Keratinocyte (primary cell): ENCODE data around the gene CDC20. TPM values are rescaled to one million over a fixed set of nuclear protein-coding genes. Genes with fewer than 3 reads are reported as not detected.

ENCODE experiments used
- DNase-seq: peaks from one replicate; pipeline ENCODE4 v3.0.0-alpha.2; 2011; ENCODE audit warnings: low read depth, missing footprints, low spot score
- FAIRE-seq: peaks from 2 replicates; lab custom pipeline; 2011; peaks lifted over from hg19 to GRCh38; lab: Jason Lieb, UNC
- H2AFZ ChIP-seq: 2 replicates; pipeline ENCODE4 v1.6.0; 2012; ENCODE audit warnings: low read length, control low read depth, inconsistent platforms; ENCODE audit not compliant: control insufficient read depth
- H3K27ac ChIP-seq: 2 replicates; pipeline ENCODE4 v1.5.1; 2011; ENCODE audit warnings: low read length; ENCODE audit not compliant: control insufficient read depth, insufficient read depth
- H3K27me3 ChIP-seq: 3 replicates; pipeline ENCODE4 v1.6.0; 2011; ENCODE audit warnings: low read length; ENCODE audit not compliant: control insufficient read depth, insufficient read depth; ENCODE audit errors: extremely low read depth
- H3K36me3 ChIP-seq, 2 experiments: 2 replicates in 1 of 2; 3 replicates in 1 of 2; pipeline ENCODE4 v1.5.1; 2011; ENCODE audit warnings: low read length in 2 of 2, mild to moderate bottlenecking in 1 of 2; ENCODE audit not compliant: control insufficient read depth in 2 of 2, insufficient read depth in 2 of 2; ENCODE audit errors: extremely low read depth in 1 of 2
- H3K4me1 ChIP-seq: 3 replicates; pipeline ENCODE4 v1.5.1; 2011; ENCODE audit warnings: low read length; ENCODE audit not compliant: control insufficient read depth, insufficient read depth; ENCODE audit errors: extremely low read depth
- H3K4me2 ChIP-seq: 3 replicates; pipeline ENCODE4 v1.6.0; 2011; ENCODE audit warnings: low read depth, low read length; ENCODE audit not compliant: control insufficient read depth, insufficient read depth; ENCODE audit errors: extremely low read depth
- H3K4me3 ChIP-seq, 3 experiments: fragments of 200-600 bp in 1 of 3; sonication (generic) in 1 of 3; 2 replicates in 2 of 3; 3 replicates in 1 of 3; pipeline ENCODE4 v1.5.1; 2011 to 2016; ENCODE audit warnings: low read length in 3 of 3, mild to moderate bottlenecking in 3 of 3, control low read depth in 2 of 3, inconsistent platforms in 1 of 3, low read depth in 1 of 3, mixed read lengths in 1 of 3, mixed run types in 1 of 3, moderate library complexity in 1 of 3; ENCODE audit not compliant: control insufficient read depth in 2 of 3, insufficient read depth in 2 of 3; ENCODE audit errors: extremely low read depth in 1 of 3
- H3K79me2 ChIP-seq: 2 replicates; pipeline ENCODE4 v1.6.0; 2012; ENCODE audit warnings: low read length; ENCODE audit not compliant: control insufficient read depth, insufficient read depth
- H3K9ac ChIP-seq: 3 replicates; pipeline ENCODE4 v1.6.0; 2011; ENCODE audit warnings: low read length; ENCODE audit not compliant: control insufficient read depth, insufficient read depth; ENCODE audit errors: extremely low read depth
- H3K9me1 ChIP-seq: 3 replicates; pipeline ENCODE4 v1.6.0; 2011; ENCODE audit warnings: low read length; ENCODE audit not compliant: control insufficient read depth, insufficient read depth; ENCODE audit errors: extremely low read depth
- H3K9me3 ChIP-seq: 2 replicates; pipeline ENCODE4 v1.5.1; 2012; ENCODE audit warnings: low read depth, low read length; ENCODE audit not compliant: control insufficient read depth
- H4K20me1 ChIP-seq: 3 replicates; pipeline ENCODE4 v1.6.0; 2011; ENCODE audit warnings: low read length; ENCODE audit not compliant: control insufficient read depth, insufficient read depth; ENCODE audit errors: extremely low read depth
- CTCF ChIP-seq, 3 experiments: IDR thresholded peaks in 1 of 3; conservative IDR thresholded peaks in 1 of 3; optimal IDR thresholded peaks in 1 of 3; 2 replicates in 2 of 3; 3 replicates in 1 of 3; pipeline versions ENCODE3 to v1.5.1; 2011; ENCODE audit warnings: low read length in 3 of 3, mild to moderate bottlenecking in 3 of 3, moderate library complexity in 2 of 3, control low read depth in 1 of 3, inconsistent platforms in 1 of 3; ENCODE audit not compliant: insufficient read depth in 2 of 3; ENCODE audit errors: extremely low read depth in 1 of 3
- EZH2 ChIP-seq: IDR thresholded peaks from one replicate; pipeline ENCODE4 v1.6.1; 2012; ENCODE audit warnings: inconsistent platforms, mild to moderate bottlenecking, low read length, moderate library complexity
- dilution Hi-C: fragments of 300-500 bp; cut with MboI; formaldehyde crosslinking; loops from one replicate; pipeline ENCODE4 v1.7.0; 2020; ENCODE audit warnings: low sequenced_read_pairs; ENCODE audit not compliant: extremely low pct_ligation_motif_present
- polyA plus RNA-seq, 5 experiments: library from polyadenylated mRNA; depleted of rRNA in 3 of 5; stranded (reverse) in 3 of 5; stranded (forward) in 1 of 5; unstranded in 1 of 5; fragments of >200 nt; gene quantifications; 1 replicate in 1 of 5; 2 replicates in 3 of 5; 3 replicates in 1 of 5; pipeline versions ENCODE4 v1.2.1 to v1.2.3, GENCODE V29; 2011 to 2012; ENCODE audit warnings: missing spikeins in 2 of 5, low read depth in 1 of 5, low replicate concordance in 1 of 5

CDC20 gene
- polyA plus RNA-seq, 1 donor (not counting 4 experiments of a cell fraction or from before 2014, with no cell fraction given), result 84.2 TPM

DNA sequence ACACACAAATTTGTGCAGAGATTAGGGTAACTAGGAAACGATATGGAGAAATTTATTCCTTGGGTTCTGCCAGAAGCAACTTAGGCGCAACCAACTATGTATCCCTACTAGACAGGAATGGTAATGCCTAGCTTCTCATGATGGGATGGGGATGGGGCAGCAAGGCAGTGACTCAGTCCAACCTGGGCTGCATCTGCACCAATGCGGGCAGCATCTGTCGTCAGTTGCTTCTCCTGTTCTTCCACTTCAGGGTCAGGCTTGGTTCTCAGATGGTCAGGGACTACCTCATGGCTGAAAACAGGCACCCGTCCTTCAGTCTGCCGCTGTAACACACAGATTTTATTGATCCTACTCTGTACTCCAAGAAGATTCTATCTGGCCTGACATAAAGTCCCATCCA lies 27.9 kb downstream of the CDC20 start:
- no peak overlapping the region for H2AFZ ChIP-seq
- no peaks in the 10 kb centered on the region for H3K9me1 ChIP-seq
- H3K4me3 ChIP-seq, result no peak overlapping the region
- TF ChIP-seq EZH2 (no peak), CTCF (optimal IDR thresholded peaks at IDR 0.05 in 1 of 3, IDR thresholded peaks at IDR 0.05 in 1 of 3, conservative IDR thresholded peaks at IDR 0.05 in 1 of 3; ENCODE audit: extremely low read depth in 1 of 3, insufficient read depth in 2 of 3, low read length in 3 of 3) (no peak)
- H3K36me3 ChIP-seq, result peaks cover 38 to 49% of the 10 kb centered on the region in 2 experiments
- no peaks in the 10 kb centered on the region for H3K9me3 ChIP-seq
- DNase-seq, result no peak
- H3K9ac ChIP-seq, result no peak overlapping the region
- dilution Hi-C loops, result no loop called here
- no peak for FAIRE-seq
- H3K27me3 ChIP-seq, result no peaks in the 10 kb centered on the region
- H3K4me1 ChIP-seq, result peaks cover 16% of the 10 kb centered on the region
- no peak overlapping the region for H3K27ac ChIP-seq
- H3K4me2 ChIP-seq, result no peak overlapping the region
- H3K79me2 ChIP-seq, result peaks cover 37% of the 10 kb centered on the region
- H4K20me1 ChIP-seq, result no peaks in the 10 kb centered on the region

DNA sequence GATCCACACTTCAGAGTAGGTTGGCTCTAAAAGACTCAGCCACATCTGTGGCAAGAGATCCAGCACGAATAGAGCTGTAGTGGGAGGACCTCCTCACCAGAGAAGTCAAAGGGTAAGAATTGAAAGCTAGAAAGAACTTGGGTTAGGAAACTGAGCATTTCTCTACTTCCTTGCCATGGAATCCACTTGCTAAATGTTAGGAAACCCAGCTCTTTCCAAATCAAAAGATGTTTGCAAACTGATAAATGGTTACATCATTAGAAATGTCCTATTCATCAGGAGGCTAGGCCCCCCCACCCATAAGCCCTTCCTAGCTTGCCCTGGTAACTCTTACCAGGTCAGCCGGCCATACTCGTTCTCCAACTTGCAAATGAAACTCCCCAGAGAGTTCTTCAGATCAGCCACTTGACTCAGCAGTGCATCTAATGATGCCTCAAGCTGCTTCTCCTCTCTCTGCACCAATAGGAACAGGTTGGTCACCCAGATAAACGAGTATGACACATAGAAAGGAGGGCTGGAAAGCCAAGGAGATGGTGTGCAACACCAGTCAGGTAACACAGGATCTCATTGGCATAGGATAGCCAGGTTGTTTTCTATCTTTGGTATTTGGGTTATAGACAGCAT lies 29.3 kb downstream of the CDC20 start:
- Histone ChIP-seq H2AFZ (no peak overlapping the region), H3K36me3 (peaks cover 28 to 36% of the 10 kb centered on the region in 2 experiments), H3K9me1 (no peaks in the 10 kb centered on the region), H4K20me1 (no peaks in the 10 kb centered on the region), H3K4me3 (peak overlapping the region in 1 of 3 experiments; percentile 95), H3K4me1 (peaks cover 16% of the 10 kb centered on the region), H3K9ac (no peak overlapping the region), H3K79me2 (peaks cover 42% of the 10 kb centered on the region), H3K9me3 (no peaks in the 10 kb centered on the region), H3K4me2 (peak overlapping the region; percentile 93), H3K27ac (peak overlapping the region; percentile 74), H3K27me3 (no peaks in the 10 kb centered on the region)
- DNase-seq (no peak), FAIRE-seq (no peak)
- TF ChIP-seq EZH2, result no peak
- TF ChIP-seq CTCF (optimal IDR thresholded peaks at IDR 0.05 in 1 of 3, IDR thresholded peaks at IDR 0.05 in 1 of 3, conservative IDR thresholded peaks at IDR 0.05 in 1 of 3; ENCODE audit: extremely low read depth in 1 of 3, insufficient read depth in 2 of 3, low read length in 3 of 3), result no peak
- dilution Hi-C loops, result no loop called here
